Measurements from ENCODE around the gene KRTAP2-4.
"Not testable (repeated sequence)": the region's sequence is repeated elsewhere in the genome, so short reads cannot be mapped to it uniquely, and the experiment has no call there.

Gene KRTAP2-4, protein sequence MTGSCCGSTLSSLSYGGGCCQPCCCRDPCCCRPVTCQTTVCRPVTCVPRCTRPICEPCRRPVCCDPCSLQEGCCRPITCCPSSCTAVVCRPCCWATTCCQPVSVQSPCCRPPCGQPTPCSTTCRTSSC

DNA sequence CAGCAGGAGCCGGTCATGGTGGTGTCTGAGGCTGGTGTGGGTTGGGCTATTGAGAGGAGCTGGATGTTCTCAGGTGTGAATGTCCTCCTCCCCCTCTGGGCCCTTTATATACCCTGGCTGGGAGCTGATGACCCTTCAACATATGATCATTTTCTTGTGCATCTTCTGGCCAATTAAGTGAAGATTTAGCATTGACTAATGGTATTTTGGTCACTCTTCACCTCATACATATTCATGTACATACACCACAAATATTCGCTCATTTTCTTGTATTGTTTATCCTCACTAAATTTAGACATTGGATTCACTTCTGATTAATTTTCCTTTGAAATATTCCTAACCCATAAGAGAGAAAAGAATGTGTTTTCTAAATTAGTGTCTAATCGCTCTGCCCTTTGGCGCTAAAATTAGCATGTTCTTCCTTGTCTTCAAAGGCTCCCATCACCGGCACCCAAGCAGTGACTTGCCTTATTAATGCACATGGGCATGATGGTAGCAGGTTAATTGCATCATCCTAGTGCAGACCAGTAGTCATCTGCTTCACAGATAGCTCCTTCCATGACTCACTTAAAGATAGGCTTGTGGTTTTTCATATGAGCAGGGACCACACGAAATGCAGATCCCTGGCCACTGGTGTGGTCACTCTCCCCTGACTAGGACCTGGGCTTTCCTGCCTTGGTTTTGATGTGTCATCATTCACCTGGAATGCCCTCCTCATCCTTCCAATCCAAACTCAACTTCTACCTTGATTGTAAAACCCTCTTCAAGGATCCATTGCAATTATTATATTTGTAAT, at the start of gene KRTAP2-4:
Gene KRTAP2-4, minus strand, starts transcription at position 51 of the 796 bp plus-strand sequence. Its CDS starts 34 bp downstream, at position 17.
- TF ChIP-seq, protein P1, sequence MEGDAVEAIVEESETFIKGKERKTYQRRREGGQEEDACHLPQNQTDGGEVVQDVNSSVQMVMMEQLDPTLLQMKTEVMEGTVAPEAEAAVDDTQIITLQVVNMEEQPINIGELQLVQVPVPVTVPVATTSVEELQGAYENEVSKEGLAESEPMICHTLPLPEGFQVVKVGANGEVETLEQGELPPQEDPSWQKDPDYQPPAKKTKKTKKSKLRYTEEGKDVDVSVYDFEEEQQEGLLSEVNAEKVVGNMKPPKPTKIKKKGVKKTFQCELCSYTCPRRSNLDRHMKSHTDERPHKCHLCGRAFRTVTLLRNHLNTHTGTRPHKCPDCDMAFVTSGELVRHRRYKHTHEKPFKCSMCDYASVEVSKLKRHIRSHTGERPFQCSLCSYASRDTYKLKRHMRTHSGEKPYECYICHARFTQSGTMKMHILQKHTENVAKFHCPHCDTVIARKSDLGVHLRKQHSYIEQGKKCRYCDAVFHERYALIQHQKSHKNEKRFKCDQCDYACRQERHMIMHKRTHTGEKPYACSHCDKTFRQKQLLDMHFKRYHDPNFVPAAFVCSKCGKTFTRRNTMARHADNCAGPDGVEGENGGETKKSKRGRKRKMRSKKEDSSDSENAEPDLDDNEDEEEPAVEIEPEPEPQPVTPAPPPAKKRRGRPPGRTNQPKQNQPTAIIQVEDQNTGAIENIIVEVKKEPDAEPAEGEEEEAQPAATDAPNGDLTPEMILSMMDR (IDR thresholded peaks at IDR 0.05; ENCODE audit: low read depth, low read length) = no peak
- no peak for TF ChIP-seq EZH2phosphoT487 (IDR thresholded peaks at IDR 0.05; ENCODE audit: low read depth)
- Histone ChIP-seq H3K4me3 (ENCODE audit: low read length) (no peak within 1 kb of the TSS), H3K27me3 (ENCODE audit: low read depth, low read length) (peaks cover 15% of the 10 kb centered on the region), H3K4me2 (ENCODE audit: low read length) (no peak within 1 kb of the TSS), H2AFZ (ENCODE audit: low read depth, low read length) (no peak within 1 kb of the TSS), H3K9ac (ENCODE audit: low read length) (no peak within 1 kb of the TSS), H3K9me3 (ENCODE audit: insufficient read depth, low read length) (no peaks in the 10 kb centered on the region), H3K79me2 (ENCODE audit: low read length) (no peaks in the 10 kb centered on the region), H4K20me1 (ENCODE audit: insufficient read depth, low read length) (no peaks in the 10 kb centered on the region), H3K27ac (ENCODE audit: low read length) (no peak within 1 kb of the TSS), H3K4me1 (ENCODE audit: low read length) (no peaks in the 10 kb centered on the region), H3K36me3 (replicated peaks; ENCODE audit: low read depth, low read length) (no peaks in the 10 kb centered on the region)

GRCh38 chr17:41111151-41111885, 45.6 kb upstream of the KRTAP2-4 start:
- no peaks in the 10 kb centered on the region for H3K9me3 ChIP-seq (ENCODE audit: insufficient read depth, low read length)
- H3K4me3 ChIP-seq (ENCODE audit: low read length) = no peak overlapping the region
- no peak overlapping the region for H3K9ac ChIP-seq (ENCODE audit: low read length)
- H3K4me1 ChIP-seq (ENCODE audit: low read length) = no peaks in the 10 kb centered on the region
- no peaks in the 10 kb centered on the region for H3K79me2 ChIP-seq (ENCODE audit: low read length)
- H3K36me3 ChIP-seq (replicated peaks; ENCODE audit: low read depth, low read length) = no peaks in the 10 kb centered on the region
- no peaks in the 10 kb centered on the region for H3K27me3 ChIP-seq (ENCODE audit: low read depth, low read length)
- no peaks in the 10 kb centered on the region for H4K20me1 ChIP-seq (ENCODE audit: insufficient read depth, low read length)
- TF ChIP-seq, protein P1 (IDR thresholded peaks at IDR 0.05; ENCODE audit: low read depth, low read length) = no peak
- TF ChIP-seq EZH2phosphoT487 (IDR thresholded peaks at IDR 0.05; ENCODE audit: low read depth) = no peak
- no peak overlapping the region for H3K4me2 ChIP-seq (ENCODE audit: low read length)
- H3K27ac ChIP-seq (ENCODE audit: low read length) = no peak overlapping the region
- H2AFZ ChIP-seq (ENCODE audit: low read depth, low read length) = no peak overlapping the region

- not testable (repeated sequence) for H4K20me1 ChIP-seq (ENCODE audit: insufficient read depth, low read length); H3K9ac ChIP-seq (ENCODE audit: low read length); H3K4me3 ChIP-seq (ENCODE audit: low read length); H3K4me2 ChIP-seq (ENCODE audit: low read length); H3K79me2 ChIP-seq (ENCODE audit: low read length); H2AFZ ChIP-seq (ENCODE audit: low read depth, low read length); H3K27ac ChIP-seq (ENCODE audit: low read length); H3K36me3 ChIP-seq (replicated peaks; ENCODE audit: low read depth, low read length); H3K27me3 ChIP-seq (ENCODE audit: low read depth, low read length); H3K4me1 ChIP-seq (ENCODE audit: low read length); H3K9me3 ChIP-seq (ENCODE audit: insufficient read depth, low read length)
Measured at GRCh38 chr17:41108728-41109386, 43.2 kb upstream of the KRTAP2-4 start.

GRCh38 chr17:41107941-41108450, 42.3 kb upstream of the KRTAP2-4 start:
- H3K9ac ChIP-seq (ENCODE audit: low read length) = no peak overlapping the region
- no peak overlapping the region for H3K4me3 ChIP-seq (ENCODE audit: low read length)
- H3K9me3 ChIP-seq (ENCODE audit: insufficient read depth, low read length) = no peaks in the 10 kb centered on the region
- no peak for TF ChIP-seq EZH2phosphoT487 (IDR thresholded peaks at IDR 0.05; ENCODE audit: low read depth)
- TF ChIP-seq, protein P1 (IDR thresholded peaks at IDR 0.05; ENCODE audit: low read depth, low read length) = no peak
- no peaks in the 10 kb centered on the region for H3K4me1 ChIP-seq (ENCODE audit: low read length)
- no peak overlapping the region for H3K27ac ChIP-seq (ENCODE audit: low read length)
- H4K20me1 ChIP-seq (ENCODE audit: insufficient read depth, low read length) = no peaks in the 10 kb centered on the region
- no peaks in the 10 kb centered on the region for H3K79me2 ChIP-seq (ENCODE audit: low read length)
- H2AFZ ChIP-seq (ENCODE audit: low read depth, low read length) = no peak overlapping the region
- no peaks in the 10 kb centered on the region for H3K27me3 ChIP-seq (ENCODE audit: low read depth, low read length)
- no peak overlapping the region for H3K4me2 ChIP-seq (ENCODE audit: low read length)
- no peaks in the 10 kb centered on the region for H3K36me3 ChIP-seq (replicated peaks; ENCODE audit: low read depth, low read length)

GRCh38 chr17:41105347-41105746, 39.7 kb upstream of the KRTAP2-4 start, which contains the start of gene KRTAP4-9:
TSS of gene KRTAP4-9 (plus strand) at chr17:41105389. CDS start at chr17:41105389, 0 bp downstream.
- H3K4me2 ChIP-seq (ENCODE audit: low read length); H3K4me1 ChIP-seq (ENCODE audit: low read length); H3K9ac ChIP-seq (ENCODE audit: low read length); H3K4me3 ChIP-seq (ENCODE audit: low read length); H3K9me3 ChIP-seq (ENCODE audit: insufficient read depth, low read length); H3K36me3 ChIP-seq (replicated peaks; ENCODE audit: low read depth, low read length); H3K27me3 ChIP-seq (ENCODE audit: low read depth, low read length); H4K20me1 ChIP-seq (ENCODE audit: insufficient read depth, low read length); H3K27ac ChIP-seq (ENCODE audit: low read length); H2AFZ ChIP-seq (ENCODE audit: low read depth, low read length); H3K79me2 ChIP-seq (ENCODE audit: low read length): not testable (repeated sequence)

DNA sequence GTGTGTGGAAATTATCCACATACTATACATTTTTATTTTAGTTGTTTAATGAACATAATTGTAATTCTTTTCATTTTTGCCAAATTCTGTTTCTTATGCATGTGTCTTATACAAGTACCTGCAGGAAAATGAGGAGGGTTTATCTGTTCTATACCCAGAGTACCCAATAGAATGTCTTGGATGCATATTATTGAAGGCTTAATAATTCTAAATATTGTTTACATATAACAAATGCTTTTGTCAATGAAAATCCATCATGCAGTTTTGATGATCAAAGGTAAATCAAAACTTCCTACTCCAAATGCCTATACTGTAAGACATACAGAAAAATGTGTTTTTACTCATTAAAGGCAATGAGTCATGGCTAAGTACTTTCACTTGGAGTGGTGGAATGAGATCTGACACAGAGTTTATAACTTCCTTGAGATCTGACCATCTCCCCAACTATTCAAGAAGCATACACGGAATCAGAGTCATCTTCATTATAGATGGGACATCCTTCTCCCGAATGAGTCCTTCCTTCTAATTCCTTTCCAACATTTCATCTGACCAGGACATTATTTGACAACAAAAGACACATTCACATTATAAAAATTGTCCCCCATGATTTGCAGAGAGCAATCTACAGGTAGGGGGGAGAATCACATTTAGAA, 38.8 kb upstream of the KRTAP2-4 start:
- H3K9ac ChIP-seq (ENCODE audit: low read length); H3K27ac ChIP-seq (ENCODE audit: low read length); H3K9me3 ChIP-seq (ENCODE audit: insufficient read depth, low read length); H3K4me3 ChIP-seq (ENCODE audit: low read length); H3K79me2 ChIP-seq (ENCODE audit: low read length); H3K4me1 ChIP-seq (ENCODE audit: low read length); H4K20me1 ChIP-seq (ENCODE audit: insufficient read depth, low read length); H3K36me3 ChIP-seq (replicated peaks; ENCODE audit: low read depth, low read length); H3K4me2 ChIP-seq (ENCODE audit: low read length); H2AFZ ChIP-seq (ENCODE audit: low read depth, low read length); H3K27me3 ChIP-seq (ENCODE audit: low read depth, low read length): not testable (repeated sequence)

All from OCI-LY3 (cell line).